GM21717 (cell line): ENCODE results near the gene VAMP5.
"Not testable (repeated sequence)": the region's sequence is repeated elsewhere in the genome, so short reads cannot be mapped to it uniquely, and the experiment has no call there.

Source experiments
- ATAC-seq: cut with Tn5 transposase; IDR thresholded peaks from one replicate; pipeline ENCODE4 v1.9.1; 2021; ENCODE audit warnings: mild to moderate bottlenecking, moderate library complexity; ENCODE audit not compliant: unreplicated experiment

VAMP5 gene

GRCh38 chr2:85584354-85584856, at the start of gene VAMP5:
Gene VAMP5, plus strand, starts transcription at chr2:85584431. Its CDS starts 60 bp downstream, at chr2:85584491.
- ATAC-seq: peak; percentile 20

DNA sequence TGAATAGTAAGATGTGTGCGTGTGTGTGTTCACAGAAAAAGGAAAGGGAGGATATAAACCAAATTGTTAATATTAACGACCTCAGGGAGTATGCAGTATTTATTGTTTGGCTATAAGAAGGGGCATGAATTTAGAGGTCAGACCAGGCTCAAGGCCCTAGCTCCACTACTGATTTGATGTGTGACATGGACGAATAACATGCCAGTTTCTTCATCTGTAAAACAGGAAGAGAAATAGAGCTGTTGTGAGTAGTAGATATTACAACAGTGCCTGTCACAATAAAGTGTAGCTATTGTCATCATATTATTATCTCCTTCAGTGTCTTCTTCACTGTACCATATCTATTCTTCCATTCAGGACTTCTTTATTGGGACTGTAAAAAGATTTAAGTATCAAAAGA, 49.4 kb upstream of the VAMP5 start:
- no peak for ATAC-seq

DNA sequence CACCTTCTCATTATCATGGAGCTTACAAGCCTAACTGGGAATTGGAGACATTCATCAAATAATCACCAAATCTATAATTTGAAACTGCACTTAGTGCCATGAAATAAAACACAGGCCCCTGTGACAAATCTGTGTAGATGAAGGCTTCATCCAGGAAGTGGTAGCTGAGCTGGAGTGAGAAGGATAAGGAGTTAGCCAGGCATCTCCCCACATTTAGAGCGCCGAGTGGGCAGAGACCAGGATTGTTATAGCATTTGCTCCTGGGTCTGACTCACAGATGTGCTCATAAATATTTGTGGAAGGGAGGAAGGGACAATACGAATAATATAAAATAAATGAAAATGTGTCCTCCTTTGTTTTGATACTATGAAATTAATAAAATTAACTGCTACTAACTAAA, 47.8 kb upstream of the VAMP5 start:
- no peak for ATAC-seq

- ATAC-seq: no peak
These were observed 46.4 kb upstream of the VAMP5 start for GRCh38 chr2:85537600-85538506.

GRCh38 chr2:85538507-85539360, 45.5 kb upstream of the VAMP5 start, which contains the start of gene MAT2A:
Gene MAT2A, plus strand, starts transcription at chr2:85539168. Its CDS starts 120 bp downstream, at chr2:85539288.
- ATAC-seq: peak; percentile 71

DNA sequence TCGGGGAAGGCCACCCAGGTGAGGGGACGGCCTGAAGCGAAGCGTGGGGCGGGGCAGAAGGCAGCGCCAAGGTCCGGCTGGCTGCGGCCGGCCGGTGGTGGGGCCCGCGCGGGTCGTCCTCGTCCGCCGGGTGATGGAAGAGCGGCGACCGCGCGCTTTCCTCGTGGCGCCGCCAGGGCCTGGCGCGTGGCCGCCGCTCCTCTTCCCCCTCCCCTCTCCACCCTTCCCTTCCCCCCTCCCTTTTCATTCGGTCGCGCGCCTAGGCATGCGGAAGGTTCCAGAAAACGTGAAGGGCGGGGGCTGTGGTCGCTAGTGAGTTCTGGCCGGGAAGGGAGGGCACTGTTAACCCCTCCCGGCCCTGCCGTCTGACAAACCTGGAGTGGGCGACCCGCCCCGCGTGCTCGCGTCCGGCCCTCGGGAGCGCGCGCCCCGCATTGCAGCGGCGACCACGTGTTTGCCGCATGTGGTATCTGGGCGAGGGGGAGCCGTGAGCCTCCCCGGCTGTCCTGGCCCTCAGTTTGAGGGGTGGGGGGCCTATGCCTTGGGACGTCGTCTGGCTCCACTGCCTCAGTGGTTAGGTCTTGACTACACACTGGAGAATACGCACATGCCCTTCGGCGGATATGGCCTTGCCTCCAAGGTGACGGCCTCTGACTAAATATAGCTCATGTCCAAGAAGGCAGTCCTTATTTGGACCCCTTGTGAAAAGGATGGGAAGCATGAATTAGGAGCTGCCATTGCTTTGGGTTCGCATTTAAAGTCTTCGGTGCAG, 44.7 kb upstream of the VAMP5 start:
- ATAC-seq: peak; percentile 35

GRCh38 chr2:85540133-85540648, 44.0 kb upstream of the VAMP5 start:
- no peak for ATAC-seq

GRCh38 chr2:85541262-85541661, 43.0 kb upstream of the VAMP5 start:
- ATAC-seq: no peak

DNA sequence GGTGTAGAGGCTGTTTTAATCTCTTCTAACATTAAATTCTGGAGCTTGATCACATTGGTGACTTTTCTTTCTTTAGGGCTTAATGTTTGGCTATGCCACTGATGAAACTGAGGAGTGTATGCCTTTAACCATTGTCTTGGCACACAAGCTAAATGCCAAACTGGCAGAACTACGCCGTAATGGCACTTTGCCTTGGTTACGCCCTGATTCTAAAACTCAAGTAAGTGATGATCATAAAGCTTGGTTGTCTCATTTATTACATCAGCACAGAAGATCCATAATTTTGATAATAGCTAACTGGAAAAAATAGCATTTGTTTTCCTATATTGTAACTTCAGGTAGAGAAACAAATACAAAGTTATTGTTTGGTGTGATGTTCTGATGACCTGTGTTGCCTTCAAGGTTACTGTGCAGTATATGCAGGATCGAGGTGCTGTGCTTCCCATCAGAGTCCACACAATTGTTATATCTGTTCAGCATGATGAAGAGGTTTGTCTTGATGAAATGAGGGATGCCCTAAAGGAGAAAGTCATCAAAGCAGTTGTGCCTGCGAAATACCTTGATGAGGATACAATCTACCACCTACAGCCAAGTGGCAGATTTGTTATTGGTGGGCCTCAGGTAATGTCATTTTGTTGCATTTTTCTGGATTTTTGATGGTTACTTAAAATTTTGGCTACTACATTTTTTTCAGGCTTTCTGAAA, 42.3 kb upstream of the VAMP5 start:
- ATAC-seq: no peak

- no peak for ATAC-seq
These were observed 41.5 kb upstream of the VAMP5 start for GRCh38 chr2:85542777-85543176.

GRCh38 chr2:85544254-85544691, 40.0 kb upstream of the VAMP5 start:
- ATAC-seq: not testable (repeated sequence)

- ATAC-seq: not testable (repeated sequence)
These were observed 39.1 kb upstream of the VAMP5 start for GRCh38 chr2:85544915-85545779.

- no peak for ATAC-seq
These were observed 38.4 kb upstream of the VAMP5 start for GRCh38 chr2:85545780-85546240.

DNA sequence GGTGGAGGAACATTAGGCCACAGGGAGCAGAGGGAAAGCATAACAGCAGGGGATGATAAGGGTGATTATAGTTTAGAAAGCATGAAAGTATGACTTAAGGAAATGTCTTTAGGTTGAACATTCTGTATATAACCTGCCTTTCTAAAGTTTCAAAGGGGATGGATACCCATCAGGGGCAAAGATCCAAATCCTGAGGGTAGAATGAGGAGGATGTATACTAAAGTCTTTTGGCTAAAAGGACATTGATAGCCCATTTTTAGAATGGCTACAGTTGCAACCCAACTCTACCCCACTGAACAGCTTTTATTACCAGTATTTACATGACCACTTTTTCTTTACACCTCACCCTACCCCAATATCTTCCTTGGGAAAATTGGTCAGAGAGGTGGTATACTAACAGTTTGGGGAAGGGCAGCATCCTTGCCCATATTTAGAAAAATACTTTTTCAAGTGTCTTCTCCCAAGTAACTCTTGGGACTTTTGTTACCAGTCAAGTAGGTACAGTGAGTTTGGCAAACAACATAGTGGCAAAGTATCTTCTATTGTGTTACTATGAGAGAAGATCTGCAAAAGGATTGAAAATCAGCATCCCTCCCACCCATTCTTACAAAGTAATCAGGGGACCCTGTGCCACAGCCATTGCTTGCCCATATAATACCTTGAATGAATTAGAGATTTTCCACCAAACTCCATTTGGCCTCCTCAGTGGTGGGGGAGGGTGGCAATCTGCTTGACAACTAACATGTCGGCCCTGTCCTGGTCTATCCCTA, 37.0 kb upstream of the VAMP5 start:
- no peak for ATAC-seq

GRCh38 chr2:85547859-85548607, 36.2 kb upstream of the VAMP5 start:
- no peak for ATAC-seq

- no peak for ATAC-seq
These were observed 35.7 kb upstream of the VAMP5 start for GRCh38 chr2:85548608-85548900.

DNA sequence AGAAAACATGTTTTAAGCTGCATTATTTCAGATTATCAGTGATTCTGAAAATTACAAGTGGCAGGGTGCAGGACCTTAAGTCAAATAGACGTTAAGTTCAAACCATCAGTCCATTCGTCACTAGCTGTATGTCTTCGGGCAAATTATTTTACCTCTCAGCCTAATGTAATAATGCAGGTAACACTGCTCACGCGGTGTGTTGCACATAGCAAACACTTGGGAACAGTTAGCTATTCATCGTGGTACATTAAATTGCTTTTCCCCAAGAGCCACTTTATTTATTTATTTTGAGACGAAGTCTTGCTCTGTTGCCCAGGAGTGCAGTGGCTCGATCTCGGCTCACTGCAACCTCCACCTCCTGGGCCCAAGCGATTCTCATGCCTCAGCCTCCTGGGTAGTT, 35.1 kb upstream of the VAMP5 start:
- ATAC-seq: no peak
